ENCODE data around the gene BCAT1. TPM values are rescaled to one million over a fixed set of nuclear protein-coding genes. Genes with fewer than 3 reads are reported as not detected.

The BCAT1 gene
- total and polyA plus RNA-seq, 9 of the 15 experiments (the other 6 are each of a cell fraction or from before 2014, with no cell fraction given), result 38.5 to 157 (median 66.8) TPM

- BruUV-seq (replicated peaks), result no TSS peak
- H3K4me1 ChIP-seq (replicated peaks in 1 of 2; ENCODE audit: control insufficient read depth in 2 of 2, insufficient read depth in 2 of 2, low read length in 2 of 2), result peaks cover 0 to 3% of the 10 kb centered on the region in 2 experiments; a peak in 2 of 5 replicates
- ChIA-PET CTCF (ENCODE audit: low intra/inter-chr PET ratio) (no interaction called here), POLR2A (no interaction called here)
- TF ChIP-seq STAT6 (CRISPR knock-in tag; IDR thresholded peaks at IDR 0.05), result no peak
- 0 out of 4 replicates have a peak, but pooled peaks of 1 of the 2 experiments have one; percentile 22 for TF ChIP-seq HDAC1 (IDR thresholded peaks at IDR 0.05)
- TF ChIP-seq EGR1 (conservative IDR thresholded peaks at IDR 0.05), result peak; percentile 73
- H3K9ac ChIP-seq (ENCODE audit: insufficient read depth in 1 of 2, low read depth in 2 of 2, low read length in 2 of 2), result no peak overlapping the region
- H3K9me1 ChIP-seq (ENCODE audit: control insufficient read depth, insufficient read depth, low read length), result no peaks in the 10 kb centered on the region
- H3K9me3 ChIP-seq (replicated peaks; ENCODE audit: control insufficient read depth, insufficient read depth, low read depth, low read length), result peaks cover 8% of the 10 kb centered on the region
- H3K4me2 ChIP-seq (ENCODE audit: insufficient read depth, low read length), result no peak overlapping the region
- peak overlapping the region; percentile 3; the same call in 1 of the 3 replicates for H3K27ac ChIP-seq (ENCODE audit: extremely low read depth, low read depth, low read length)
- no peak overlapping the region for H2AFZ ChIP-seq (ENCODE audit: low read depth, low read length)
- WGBS (ENCODE audit: insufficient coverage, low coverage, missing lambda C conversion rate), result 81% methylated on average over 4 of the region's 4 CpGs
- peaks cover 74% of the 10 kb centered on the region for H3K79me2 ChIP-seq (ENCODE audit: control insufficient read depth, insufficient read depth, low read length)
- no peaks in the 10 kb centered on the region for H3K27me3 ChIP-seq (ENCODE audit: control insufficient read depth in 2 of 2, insufficient read depth in 2 of 2, low read length in 2 of 2)
- in situ Hi-C loops (cut with MboI), result no loop called here
- intact Hi-C loops (cut with micrococcal nuclease), result no loop called here
- no peaks in the 10 kb centered on the region for H4K20me1 ChIP-seq (replicated peaks; ENCODE audit: control insufficient read depth, insufficient read depth, low read length)
- FAIRE-seq (no peak), DNase-seq (ENCODE audit: extremely low read depth in 1 of 4, low spot score in 3 of 4) (no peak), ATAC-seq (no peak)
- H3K4me3 ChIP-seq, result no peak overlapping the region
- peaks cover 32% of the 10 kb centered on the region; the same call in 2 of the 3 replicates for H3K36me3 ChIP-seq (ENCODE audit: control insufficient read depth, insufficient read depth, low read length)
Measured at GRCh38 chr12:24899503-24900075, 49.3 kb downstream of the BCAT1 start.
